ENCODE data around the gene TINCR. TPM values are rescaled to one million over a fixed set of nuclear protein-coding genes. Genes with fewer than 3 reads are reported as not detected.

TINCR gene
- total RNA-seq, 6 experiments from 2014 or later: 0.44 TPM; not detected in 5

- TF ChIP-seq CTCF (IDR thresholded peaks at IDR 0.05): no peak
- TF ChIP-seq POLR2A (IDR thresholded peaks at IDR 0.05): no peak
- no peaks in the 10 kb centered on the region for H3K9me3 ChIP-seq
- intact Hi-C loops (cut with DNase I): loop anchor here in 1 of 2 donors (5.0 kb wide), 1 partner anchor 207 kb away; no protein-coding TSS in a partner anchor
- WGBS (ENCODE audit: insufficient coverage, low coverage, low lambda C conversion rate, missing lambda C conversion rate): 100% methylated on average over 4 of the region's 7 CpGs
- no peaks in the 10 kb centered on the region for H3K36me3 ChIP-seq
- H3K27me3 ChIP-seq: no peaks in the 10 kb centered on the region
- DNase-seq (no peak), ATAC-seq (no peak)
- no peak overlapping the region for H3K27ac ChIP-seq
- H3K4me1 ChIP-seq: peaks cover 0 to 4% (median 0%) of the 10 kb centered on the region in 4 donors
- no peak overlapping the region for H3K4me3 ChIP-seq
Observed at GRCh38 chr19:5579697-5580096, 11.9 kb upstream of the TINCR start.

GRCh38 chr19:5579286-5579685, 11.5 kb upstream of the TINCR start:
- 50% methylated on average over 1 of the region's 6 CpGs for WGBS (ENCODE audit: insufficient coverage, low coverage, low lambda C conversion rate, missing lambda C conversion rate)
- Histone ChIP-seq H3K4me1 (peaks cover 0 to 4% (median 0%) of the 10 kb centered on the region in 4 donors), H3K27ac (no peak overlapping the region), H3K27me3 (no peaks in the 10 kb centered on the region), H3K4me3 (no peak overlapping the region), H3K36me3 (no peaks in the 10 kb centered on the region), H3K9me3 (no peaks in the 10 kb centered on the region)
- TF ChIP-seq POLR2A (IDR thresholded peaks at IDR 0.05) (no peak), CTCF (IDR thresholded peaks at IDR 0.05) (no peak)
- intact Hi-C loops (cut with DNase I): loop anchor here in 1 of 2 donors (5.0 kb wide), 1 partner anchor 207 kb away; no protein-coding TSS in a partner anchor
- ATAC-seq: no peak
- DNase-seq: no peak

- no peak overlapping the region for H3K27ac ChIP-seq
- TF ChIP-seq CTCF (IDR thresholded peaks at IDR 0.05) (peak; percentile 90 to 99 (median 99)), POLR2A (IDR thresholded peaks at IDR 0.05) (no peak)
- no peaks in the 10 kb centered on the region for H3K27me3 ChIP-seq
- peaks cover 0 to 4% (median 0%) of the 10 kb centered on the region in 4 donors for H3K4me1 ChIP-seq
- H3K36me3 ChIP-seq: no peaks in the 10 kb centered on the region
- ATAC-seq (peak; percentile 82 to 91 (median 89)), DNase-seq (peak; percentile 67 to 73 (median 69))
- intact Hi-C loops (cut with DNase I): loop anchor here in 1 of 2 donors (5.0 kb wide), 1 partner anchor 206 kb away; no protein-coding TSS in a partner anchor
- WGBS (ENCODE audit: insufficient coverage, low coverage, low lambda C conversion rate, missing lambda C conversion rate): 11% methylated on average over 18 of the region's 28 CpGs
- H3K9me3 ChIP-seq: no peaks in the 10 kb centered on the region
- H3K4me3 ChIP-seq: no peak overlapping the region
Observed at GRCh38 chr19:5578097-5578846, 10.5 kb upstream of the TINCR start.

- Histone ChIP-seq H3K27me3 (no peaks in the 10 kb centered on the region), H3K9me3 (no peaks in the 10 kb centered on the region), H3K36me3 (no peaks in the 10 kb centered on the region), H3K4me1 (no peaks in the 10 kb centered on the region), H3K4me3 (no peak overlapping the region), H3K27ac (no peak overlapping the region)
- ATAC-seq (no peak), DNase-seq (no peak)
- TF ChIP-seq POLR2A (IDR thresholded peaks at IDR 0.05): no peak
- no peak for TF ChIP-seq CTCF (IDR thresholded peaks at IDR 0.05)
- 87% methylated on average over 5 of the region's 6 CpGs for WGBS (ENCODE audit: insufficient coverage, low coverage, low lambda C conversion rate, missing lambda C conversion rate)
- intact Hi-C loops (cut with DNase I): loop anchor here in 1 of 2 donors (5.0 kb wide), 1 partner anchor 203 kb away; no protein-coding TSS in a partner anchor
Observed at GRCh38 chr19:5575590-5575989, 7.8 kb upstream of the TINCR start.

Data from right lobe of liver (tissue), 6 donors.